CD8-positive, alpha-beta memory T cell (primary cell): ENCODE measurements around the gene NCR1. TPM values are rescaled to one million over a fixed set of nuclear protein-coding genes. Genes with fewer than 3 reads are reported as not detected.
A peak's percentile ranks its signal among the peaks of the same experiment; 100 is the strongest.
"Not testable (repeated sequence)": the region's sequence is repeated elsewhere in the genome, so short reads cannot be mapped to it uniquely, and the experiment has no call there.

ENCODE experiments used
- CTCF ChIA-PET: fragments of 350-600 bp; sonication (Branson Sonifier 250); formaldehyde crosslinking; loops from one replicate; lab custom pipeline; 2021; ENCODE audit warnings: antibody characterized with exemption; lab: Charles Lee
- POLR2A ChIA-PET: fragments of 350-600 bp; sonication (Branson Sonifier 250); formaldehyde crosslinking; loops from one replicate; lab custom pipeline; 2021; ENCODE audit warnings: antibody characterized with exemption; lab: Charles Lee
- DNase-seq, 5 donors: peaks; one replicate each; pipeline versions ENCODE4 v3.0.0 to v3.0.0-alpha.2; 2020 to 2022; ENCODE audit warnings: mixed read lengths in 1 of 5
- H3K27ac ChIP-seq: one replicate; pipeline ENCODE4 v1.7.0; 2013; ENCODE audit warnings: low read depth, mild to moderate bottlenecking, low read length, moderate library complexity
- H3K27me3 ChIP-seq: 2 replicates; pipeline ENCODE4 v1.7.0; 2013; ENCODE audit warnings: low read length, mild to moderate bottlenecking; ENCODE audit not compliant: insufficient read depth, poor library complexity, severe bottlenecking
- H3K36me3 ChIP-seq: 2 replicates; pipeline ENCODE4 v1.7.0; 2013; ENCODE audit warnings: mild to moderate bottlenecking, low read length, moderate library complexity; ENCODE audit not compliant: insufficient read depth
- H3K4me1 ChIP-seq: 2 replicates; pipeline ENCODE4 v1.7.0; 2013; ENCODE audit warnings: mild to moderate bottlenecking, low read length, moderate library complexity; ENCODE audit not compliant: insufficient read depth
- H3K4me3 ChIP-seq: 2 replicates; pipeline ENCODE4 v1.7.0; 2013; ENCODE audit warnings: mild to moderate bottlenecking, low read length
- H3K9me3 ChIP-seq: 2 replicates; pipeline ENCODE4 v1.7.0; 2013; ENCODE audit warnings: mild to moderate bottlenecking, low read length
- H3K27ac Mint-ChIP-seq, 8 donors: one replicate each; pipeline ENCODE4 v1.8.0; 2020 to 2021; ENCODE audit warnings: mixed read lengths in 8 of 8, mild to moderate bottlenecking in 6 of 8, inconsistent platforms in 3 of 8, moderate library complexity in 3 of 8
- H3K27me3 Mint-ChIP-seq, 2 donors: one replicate each; pipeline ENCODE4 v1.8.0; 2020 to 2021; ENCODE audit warnings: mixed read lengths in 2 of 2, mild to moderate bottlenecking in 1 of 2, moderate library complexity in 1 of 2
- H3K36me3 Mint-ChIP-seq, 3 donors: one replicate each; pipeline ENCODE4 v1.8.0; 2020 to 2021; ENCODE audit warnings: mixed read lengths in 3 of 3, inconsistent platforms in 1 of 3, mild to moderate bottlenecking in 1 of 3
- H3K4me1 Mint-ChIP-seq, 3 donors: one replicate each; pipeline ENCODE4 v1.8.0; 2020 to 2021; ENCODE audit warnings: mixed read lengths in 3 of 3, inconsistent platforms in 1 of 3, mild to moderate bottlenecking in 1 of 3
- H3K4me3 Mint-ChIP-seq, 7 donors: one replicate each; pipeline ENCODE4 v1.8.0; 2020 to 2021; ENCODE audit warnings: mixed read lengths in 7 of 7, mild to moderate bottlenecking in 6 of 7, moderate library complexity in 4 of 7, inconsistent platforms in 2 of 7
- H3K9me3 Mint-ChIP-seq, 5 donors: one replicate each; pipeline ENCODE4 v1.8.0; 2020 to 2022; ENCODE audit warnings: mixed read lengths in 5 of 5, mild to moderate bottlenecking in 3 of 5, moderate library complexity in 2 of 5, inconsistent platforms in 1 of 5
- polyA plus RNA-seq: library from polyadenylated mRNA; unstranded; fragments of 300-500 nt; fragmentation: Illumina TruSeq; gene quantifications from one replicate; pipeline ENCODE4 v1.2.3, GENCODE V29; 2021
- total RNA-seq, 2 experiments: library from RNA; stranded (reverse); gene quantifications; one replicate each; pipeline ENCODE4 v1.2.3, GENCODE V29; 2021

NCR1 gene
- total and polyA plus RNA-seq, 3 experiments from 2014 or later, result 0.31 to 2.8 TPM; not detected in 1

DNA sequence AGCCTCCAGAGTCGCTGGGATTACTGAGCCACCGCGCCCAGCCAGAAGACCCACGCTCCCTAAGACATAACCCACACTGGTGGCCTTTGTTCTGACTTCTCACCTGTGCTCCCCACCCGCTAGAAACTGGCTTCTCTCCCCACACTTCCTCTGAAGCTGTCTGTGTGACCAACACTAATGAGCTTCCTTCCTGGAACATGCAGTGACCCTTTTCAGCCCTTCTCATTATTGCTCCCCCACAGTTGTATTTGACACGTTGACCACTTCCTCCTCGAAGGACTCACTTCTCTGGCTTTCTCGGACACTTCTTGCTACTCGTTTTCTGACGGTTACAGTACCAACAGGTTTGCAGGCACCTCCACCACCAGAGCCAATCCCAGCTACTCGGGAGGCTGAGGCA lies 10.9 kb downstream of the NCR1 start:
- Histone ChIP-seq H3K9me3 (no peaks in the 10 kb centered on the region), H3K27me3 (no peaks in the 10 kb centered on the region), H3K36me3 (no peaks in the 10 kb centered on the region), H3K4me1 (no peaks in the 10 kb centered on the region), H3K4me3 (no peak overlapping the region), H3K27ac (no peak overlapping the region)
- H3K27ac Mint-ChIP-seq, result no peak overlapping the region
- H3K27me3 Mint-ChIP-seq, result peaks cover 19 to 24% of the 10 kb centered on the region in 2 donors
- H3K4me3 Mint-ChIP-seq, result no peak overlapping the region
- peaks cover 0 to 1% (median 0%) of the 10 kb centered on the region in 3 donors for H3K36me3 Mint-ChIP-seq
- peaks cover 0 to 13% (median 0%) of the 10 kb centered on the region in 5 donors for H3K9me3 Mint-ChIP-seq
- peaks cover 0 to 4% (median 0%) of the 10 kb centered on the region in 3 donors for H3K4me1 Mint-ChIP-seq
- POLR2A ChIA-PET, result no interaction called here
- no peak for DNase-seq
- CTCF ChIA-PET, result no interaction called here

DNA sequence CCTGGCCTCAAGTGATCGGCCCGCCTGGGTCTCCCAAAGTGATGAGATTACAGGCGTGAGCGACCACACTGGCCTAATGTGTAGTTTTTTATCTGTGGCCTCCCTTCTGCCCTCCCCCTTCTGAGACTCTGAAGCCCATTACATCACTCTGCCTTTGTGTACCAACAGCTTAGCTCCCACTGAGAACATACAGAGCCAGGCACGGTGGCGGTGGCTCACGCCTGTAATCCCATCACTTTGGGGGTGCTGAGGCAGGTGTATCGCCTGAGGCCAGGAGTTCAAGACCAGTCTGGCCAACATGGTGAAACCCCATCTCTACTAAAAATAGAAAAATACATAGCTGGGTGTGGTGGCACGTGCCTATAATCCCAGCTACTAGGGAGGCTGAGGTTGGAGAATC lies 12.6 kb downstream of the NCR1 start:
- peaks cover 0 to 1% (median 0%) of the 10 kb centered on the region in 3 donors for H3K36me3 Mint-ChIP-seq
- Histone ChIP-seq H3K36me3 (no peaks in the 10 kb centered on the region), H3K9me3 (no peaks in the 10 kb centered on the region), H3K27ac (no peak overlapping the region), H3K27me3 (no peaks in the 10 kb centered on the region), H3K4me3 (no peak overlapping the region), H3K4me1 (no peaks in the 10 kb centered on the region)
- ChIA-PET POLR2A (no interaction called here), CTCF (no interaction called here)
- no peak overlapping the region for H3K27ac Mint-ChIP-seq
- peaks cover 16 to 17% of the 10 kb centered on the region in 2 donors for H3K27me3 Mint-ChIP-seq
- peaks cover 0 to 4% (median 0%) of the 10 kb centered on the region in 3 donors for H3K4me1 Mint-ChIP-seq
- peaks cover 0 to 8% (median 0%) of the 10 kb centered on the region in 5 donors for H3K9me3 Mint-ChIP-seq
- DNase-seq, result no peak
- H3K4me3 Mint-ChIP-seq, result no peak overlapping the region

DNA sequence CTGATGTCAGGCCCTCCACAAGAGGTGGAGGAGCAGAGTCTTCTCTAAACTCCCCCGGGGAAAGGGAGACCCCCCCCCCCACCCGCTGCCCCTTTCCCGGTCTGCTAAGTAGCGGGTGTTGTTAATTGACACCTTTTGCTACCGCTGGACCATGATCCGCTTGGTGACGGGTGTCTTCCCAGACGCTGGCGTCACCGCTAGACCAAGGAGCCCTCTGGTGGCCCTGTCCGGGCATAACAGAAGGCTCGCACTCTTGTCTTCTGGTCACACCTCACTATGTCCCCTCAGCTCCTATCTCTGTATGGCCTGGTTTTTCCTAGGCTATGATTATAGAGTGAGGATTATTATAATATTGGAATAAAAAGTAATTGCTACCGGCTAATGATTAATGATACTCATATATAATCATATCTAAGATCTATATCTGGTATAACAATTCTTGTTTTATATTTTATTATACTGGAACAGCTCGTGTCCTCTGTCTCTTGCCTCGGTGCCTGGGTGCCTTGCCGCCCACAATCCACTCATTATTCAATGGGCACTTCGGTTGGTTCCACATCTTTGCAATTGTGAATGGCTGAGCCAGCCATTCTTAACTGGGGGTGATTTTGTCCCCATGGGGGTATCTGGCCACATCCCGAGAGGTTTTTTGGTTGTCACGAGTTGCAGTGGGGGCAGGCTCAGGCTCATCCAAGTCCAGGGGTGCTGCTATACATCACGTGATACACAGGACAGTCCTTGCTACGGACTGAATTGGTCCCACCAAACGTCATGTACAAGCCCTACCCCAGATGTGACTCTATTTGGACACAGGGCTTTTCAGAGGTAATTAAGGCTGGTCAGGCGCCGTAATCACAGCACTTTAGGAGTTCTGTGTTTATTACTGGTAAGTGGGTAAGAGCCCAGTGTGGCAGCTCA lies 14.0 kb downstream of the NCR1 start:
- H3K4me3 ChIP-seq, H3K36me3 ChIP-seq, DNase-seq, H3K4me1 ChIP-seq, CTCF ChIA-PET, H3K4me1 Mint-ChIP-seq, H3K27ac ChIP-seq, H3K4me3 Mint-ChIP-seq, H3K9me3 Mint-ChIP-seq, H3K27ac Mint-ChIP-seq, H3K36me3 Mint-ChIP-seq, H3K27me3 ChIP-seq, POLR2A ChIA-PET, H3K9me3 ChIP-seq: not testable (repeated sequence)
- H3K27me3 Mint-ChIP-seq, result peaks cover 17% of the 10 kb centered on the region in 2 donors

DNA sequence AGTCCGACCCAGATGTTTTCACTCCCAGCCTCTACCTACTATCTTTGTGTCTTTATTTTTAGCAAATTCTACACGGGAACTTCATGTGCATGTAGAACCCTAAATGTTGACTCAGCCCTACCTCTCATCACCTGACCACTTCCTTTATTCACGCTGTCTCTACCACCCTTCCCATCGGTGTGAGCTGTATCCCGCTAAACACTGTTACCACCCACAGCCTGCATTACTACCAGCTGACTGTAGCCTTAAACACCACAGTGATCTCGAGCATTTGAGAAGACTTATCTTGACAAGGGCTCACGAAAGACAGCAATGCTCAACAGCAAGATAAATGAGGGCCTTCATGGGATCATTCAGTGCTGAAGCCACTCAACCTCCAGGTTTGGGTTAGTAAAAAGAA lies 15.1 kb downstream of the NCR1 start:
- no peak for DNase-seq
- H3K9me3 ChIP-seq, result no peaks in the 10 kb centered on the region
- H3K27me3 Mint-ChIP-seq, result peaks cover 15 to 19% of the 10 kb centered on the region in 2 donors
- H3K4me1 ChIP-seq, result no peaks in the 10 kb centered on the region
- no peaks in the 10 kb centered on the region for H3K36me3 ChIP-seq
- no peak overlapping the region for H3K4me3 Mint-ChIP-seq
- no peaks in the 10 kb centered on the region for H3K27me3 ChIP-seq
- CTCF ChIA-PET, result no interaction called here
- no peak overlapping the region for H3K27ac ChIP-seq
- peaks cover 0 to 4% (median 0%) of the 10 kb centered on the region in 3 donors for H3K4me1 Mint-ChIP-seq
- peaks cover 0 to 1% (median under 1%) of the 10 kb centered on the region in 3 donors for H3K36me3 Mint-ChIP-seq
- peaks cover 5 to 8% (median 7%) of the 10 kb centered on the region in 5 donors for H3K9me3 Mint-ChIP-seq
- POLR2A ChIA-PET, result no interaction called here
- H3K4me3 ChIP-seq, result no peak overlapping the region
- H3K27ac Mint-ChIP-seq, result no peak overlapping the region

DNA sequence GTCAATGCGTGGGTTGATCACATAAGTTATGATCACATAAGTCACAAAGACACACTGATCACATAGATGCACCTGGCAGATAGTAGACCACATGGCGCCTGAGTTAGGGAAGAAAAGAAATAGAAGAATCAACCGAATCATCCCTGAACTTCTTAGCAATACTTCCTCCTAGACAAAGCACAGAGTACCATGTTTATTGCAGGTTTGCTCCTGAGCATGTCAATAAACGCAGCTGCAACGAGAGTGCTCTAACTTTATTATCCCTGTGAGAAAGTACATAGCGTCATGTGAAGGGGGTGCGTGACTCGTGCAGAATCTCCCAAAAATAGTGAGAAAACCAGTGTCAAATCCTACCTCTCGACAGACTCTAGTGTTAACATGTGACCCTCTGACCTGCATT lies 17.3 kb downstream of the NCR1 start:
- Mint-ChIP-seq H3K27ac (no peak overlapping the region), H3K36me3 (peaks cover 1 to 2% (median 1%) of the 10 kb centered on the region in 3 donors), H3K27me3 (peaks cover 11 to 12% of the 10 kb centered on the region in 2 donors), H3K4me3 (no peak overlapping the region), H3K9me3 (peaks cover 9 to 16% (median 15%) of the 10 kb centered on the region in 5 donors), H3K4me1 (no peaks in the 10 kb centered on the region)
- CTCF ChIA-PET, result no interaction called here
- H3K27ac ChIP-seq, result no peak overlapping the region
- DNase-seq, result no peak
- H3K4me1 ChIP-seq, result no peaks in the 10 kb centered on the region
- POLR2A ChIA-PET, result no interaction called here
- H3K36me3 ChIP-seq, result no peaks in the 10 kb centered on the region
- no peaks in the 10 kb centered on the region for H3K9me3 ChIP-seq
- no peaks in the 10 kb centered on the region for H3K27me3 ChIP-seq
- H3K4me3 ChIP-seq, result no peak overlapping the region

DNA sequence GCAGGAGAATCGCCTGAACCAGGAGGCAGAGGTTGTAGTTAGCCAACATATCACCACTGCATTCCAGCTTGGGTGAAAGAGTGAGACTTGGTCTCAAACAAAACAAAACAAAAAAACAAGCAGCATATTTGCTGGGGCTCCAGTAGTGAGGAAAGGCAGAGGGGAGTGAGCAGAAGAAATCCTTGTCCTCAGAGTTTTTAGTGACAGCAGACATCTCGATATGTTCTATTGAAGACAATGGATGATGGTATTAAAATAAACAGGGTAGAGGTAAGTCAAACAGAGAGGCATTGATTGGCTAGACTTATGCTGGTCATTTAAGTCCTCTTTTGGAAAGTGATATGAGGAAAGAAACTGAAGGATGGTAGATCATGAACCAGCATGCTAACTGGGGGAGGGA lies 22.4 kb downstream of the NCR1 start:
- H3K36me3 ChIP-seq, result no peaks in the 10 kb centered on the region
- H3K27ac Mint-ChIP-seq, result no peak overlapping the region
- H3K36me3 Mint-ChIP-seq, result peaks cover 0 to 5% (median 1%) of the 10 kb centered on the region in 3 donors
- H3K27me3 Mint-ChIP-seq, result peaks cover 4 to 5% of the 10 kb centered on the region in 2 donors
- POLR2A ChIA-PET, result no interaction called here
- no peaks in the 10 kb centered on the region for H3K4me1 Mint-ChIP-seq
- H3K4me3 ChIP-seq, result no peak overlapping the region
- peaks cover 17 to 27% (median 24%) of the 10 kb centered on the region in 5 donors for H3K9me3 Mint-ChIP-seq
- no peaks in the 10 kb centered on the region for H3K27me3 ChIP-seq
- CTCF ChIA-PET, result no interaction called here
- H3K27ac ChIP-seq, result no peak overlapping the region
- DNase-seq, result no peak
- no peaks in the 10 kb centered on the region for H3K9me3 ChIP-seq
- no peaks in the 10 kb centered on the region for H3K4me1 ChIP-seq
- H3K4me3 Mint-ChIP-seq, result no peak overlapping the region

DNA sequence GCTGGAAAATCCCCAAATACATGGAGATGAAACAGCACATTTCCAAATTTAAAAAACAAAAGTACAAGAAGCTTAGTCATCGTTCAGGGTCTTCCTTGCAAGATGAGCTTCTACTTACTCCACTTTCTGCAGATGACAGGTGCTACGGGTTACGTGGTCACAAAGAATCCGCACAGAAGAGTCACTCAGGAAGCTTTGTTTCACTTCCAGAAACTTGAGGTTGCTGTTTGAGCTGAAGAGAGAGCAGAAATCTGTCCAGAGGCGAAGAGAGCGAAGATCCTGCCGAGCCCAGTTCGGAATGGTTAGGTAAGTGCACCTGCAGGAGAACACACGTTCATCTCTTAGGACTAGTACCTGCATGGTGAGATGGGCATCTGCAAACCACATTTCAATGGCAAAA lies 32.0 kb downstream of the NCR1 start:
- POLR2A ChIA-PET, result no interaction called here
- peaks cover 0 to 5% (median 2%) of the 10 kb centered on the region in 5 donors for H3K9me3 Mint-ChIP-seq
- DNase-seq, result no peak
- H3K36me3 ChIP-seq, result no peaks in the 10 kb centered on the region
- H3K27me3 ChIP-seq, result no peaks in the 10 kb centered on the region
- H3K9me3 ChIP-seq, result no peaks in the 10 kb centered on the region
- H3K27ac ChIP-seq, result no peak overlapping the region
- no peaks in the 10 kb centered on the region for H3K4me1 ChIP-seq
- peaks cover 0 to 9% (median 3%) of the 10 kb centered on the region in 3 donors for H3K4me1 Mint-ChIP-seq
- no peak overlapping the region for H3K27ac Mint-ChIP-seq
- CTCF ChIA-PET, result no interaction called here
- no peak overlapping the region for H3K4me3 ChIP-seq
- peaks cover 6 to 19% of the 10 kb centered on the region in 2 donors for H3K27me3 Mint-ChIP-seq
- H3K36me3 Mint-ChIP-seq, result no peaks in the 10 kb centered on the region
- no peak overlapping the region for H3K4me3 Mint-ChIP-seq

DNA sequence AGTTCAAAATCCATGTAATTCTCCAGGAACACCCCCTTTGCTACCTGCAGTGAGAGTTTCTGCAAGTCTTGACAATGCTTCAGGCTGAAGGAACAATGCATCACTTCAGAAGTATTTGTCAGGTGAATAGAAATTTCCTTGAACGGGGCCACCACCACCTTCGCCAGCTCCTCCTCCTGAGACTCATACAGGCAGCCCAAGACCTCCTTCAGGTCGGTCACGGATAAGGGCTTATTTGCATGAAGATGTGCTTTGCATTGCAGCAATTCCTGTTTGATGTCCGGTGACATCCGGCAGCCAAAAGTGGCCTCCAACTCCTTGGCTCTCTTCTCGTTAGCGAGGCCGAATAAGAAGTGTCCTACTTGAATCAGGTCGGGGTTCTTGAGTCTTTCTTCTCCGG lies 33.0 kb downstream of the NCR1 start:
- ChIA-PET CTCF (no interaction called here), POLR2A (no interaction called here)
- no peaks in the 10 kb centered on the region for H3K27me3 ChIP-seq
- H3K27ac ChIP-seq, result no peak overlapping the region
- Mint-ChIP-seq H3K36me3 (no peaks in the 10 kb centered on the region), H3K4me1 (peaks cover 0 to 9% (median 3%) of the 10 kb centered on the region in 3 donors), H3K27me3 (peaks cover 2 to 19% of the 10 kb centered on the region in 2 donors), H3K9me3 (peaks cover 0 to 2% (median 0%) of the 10 kb centered on the region in 5 donors), H3K27ac (peak overlapping the region in 1 of 8 donors; percentile 29), H3K4me3 (no peak overlapping the region)
- H3K4me3 ChIP-seq, result no peak overlapping the region
- no peaks in the 10 kb centered on the region for H3K4me1 ChIP-seq
- H3K36me3 ChIP-seq, result no peaks in the 10 kb centered on the region
- no peaks in the 10 kb centered on the region for H3K9me3 ChIP-seq
- no peak for DNase-seq
